ENCODE data around the gene CYP21A2.
"Not testable (repeated sequence)": the region's sequence is repeated elsewhere in the genome, so short reads cannot be mapped to it uniquely, and the experiment has no call there.

Gene CYP21A2

DNA sequence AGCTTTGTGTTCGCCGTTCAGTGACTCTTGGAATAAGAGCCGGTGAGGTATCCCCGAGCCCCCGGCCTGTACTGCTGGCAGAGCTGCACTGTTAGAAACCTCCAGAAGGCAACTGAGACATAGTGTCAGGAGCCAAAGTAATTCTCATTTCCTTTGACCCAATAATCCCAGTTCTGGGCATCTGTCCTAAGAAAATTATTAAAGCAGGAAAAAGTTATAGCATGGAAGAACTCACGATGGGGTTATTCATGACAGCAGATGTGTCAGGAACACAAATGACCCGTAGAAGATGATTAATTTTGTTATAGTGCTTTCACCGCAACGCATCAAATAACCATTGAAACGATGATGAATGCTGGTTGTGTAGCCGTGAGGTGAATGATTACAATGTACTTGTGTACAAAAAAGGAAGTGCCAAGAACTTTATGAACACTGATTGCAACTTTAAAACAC is 20.3 kb downstream of the CYP21A2 start:
- FAIRE-seq (no peak), DNase-seq (ENCODE audit: insufficient read length, low spot score) (no peak)
- TF ChIP-seq SPI1 (IDR thresholded peaks at IDR 0.05; ENCODE audit: low read depth, low read length) (no peak), POLR2A (IDR thresholded peaks at IDR 0.05; ENCODE audit: low read depth, low read length) (no peak), POLR2AphosphoS5 (IDR thresholded peaks at IDR 0.05; ENCODE audit: low read depth, low read length) (no peak), TAF1 (IDR thresholded peaks at IDR 0.05; ENCODE audit: low read depth, low read length) (no peak), PAX5 (IDR thresholded peaks at IDR 0.05; ENCODE audit: insufficient read depth, low read length, severe bottlenecking) (no peak), POU2F2 (IDR thresholded peaks at IDR 0.05; ENCODE audit: low read depth, low read length) (no peak)

DNA sequence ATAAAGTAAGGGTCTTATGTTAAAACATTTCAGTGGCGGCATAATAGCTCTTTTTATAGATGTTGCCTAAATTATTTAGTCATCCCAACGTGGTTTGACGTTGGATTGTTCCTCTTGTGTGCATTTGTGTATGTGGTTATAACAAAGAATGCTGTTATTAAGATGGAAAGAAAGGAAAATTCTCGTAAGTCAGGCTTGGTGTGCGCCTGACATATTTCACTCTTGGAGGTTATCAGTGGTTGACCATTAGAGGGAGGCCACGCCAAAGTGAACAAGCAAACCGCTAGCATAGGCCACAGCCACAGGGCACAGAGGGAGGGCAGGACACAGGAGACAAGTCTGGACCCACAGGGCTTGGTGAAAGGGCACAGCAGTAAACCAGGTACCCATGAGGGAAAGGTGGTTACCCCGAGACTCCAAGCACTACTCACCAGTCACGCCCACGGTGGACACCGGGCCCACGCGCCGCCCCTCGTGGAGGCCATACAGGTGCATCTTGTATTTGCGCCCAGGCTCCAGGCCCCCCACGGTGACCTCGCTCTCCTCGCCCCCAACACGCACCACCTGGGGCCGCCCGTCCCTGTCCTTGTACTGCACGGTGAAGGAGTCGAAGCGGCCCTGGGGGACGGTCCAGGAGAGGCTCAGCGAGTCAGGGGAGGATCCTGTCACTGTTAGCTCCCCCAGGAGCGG is 22.9 kb downstream of the CYP21A2 start:
- TF ChIP-seq POLR2A (IDR thresholded peaks at IDR 0.05; ENCODE audit: low read depth, low read length) (no peak), PAX5 (IDR thresholded peaks at IDR 0.05; ENCODE audit: insufficient read depth, low read length, severe bottlenecking) (no peak), POLR2AphosphoS5 (IDR thresholded peaks at IDR 0.05; ENCODE audit: low read depth, low read length) (no peak), SPI1 (IDR thresholded peaks at IDR 0.05; ENCODE audit: low read depth, low read length) (no peak), TAF1 (IDR thresholded peaks at IDR 0.05; ENCODE audit: low read depth, low read length) (no peak), POU2F2 (IDR thresholded peaks at IDR 0.05; ENCODE audit: low read depth, low read length) (no peak)
- DNase-seq (ENCODE audit: insufficient read length, low spot score) (no peak), FAIRE-seq (no peak)

- TF ChIP-seq PAX5 (IDR thresholded peaks at IDR 0.05; ENCODE audit: insufficient read depth, low read length, severe bottlenecking) (no peak), TAF1 (IDR thresholded peaks at IDR 0.05; ENCODE audit: low read depth, low read length) (no peak), POLR2A (IDR thresholded peaks at IDR 0.05; ENCODE audit: low read depth, low read length) (no peak), SPI1 (IDR thresholded peaks at IDR 0.05; ENCODE audit: low read depth, low read length) (no peak), POLR2AphosphoS5 (IDR thresholded peaks at IDR 0.05; ENCODE audit: low read depth, low read length) (no peak)
- FAIRE-seq = no peak
- DNase-seq (ENCODE audit: insufficient read length, low spot score) = no peak
Measured at GRCh38 chr6:32064706-32065105, 26.5 kb downstream of the CYP21A2 start.

DNA sequence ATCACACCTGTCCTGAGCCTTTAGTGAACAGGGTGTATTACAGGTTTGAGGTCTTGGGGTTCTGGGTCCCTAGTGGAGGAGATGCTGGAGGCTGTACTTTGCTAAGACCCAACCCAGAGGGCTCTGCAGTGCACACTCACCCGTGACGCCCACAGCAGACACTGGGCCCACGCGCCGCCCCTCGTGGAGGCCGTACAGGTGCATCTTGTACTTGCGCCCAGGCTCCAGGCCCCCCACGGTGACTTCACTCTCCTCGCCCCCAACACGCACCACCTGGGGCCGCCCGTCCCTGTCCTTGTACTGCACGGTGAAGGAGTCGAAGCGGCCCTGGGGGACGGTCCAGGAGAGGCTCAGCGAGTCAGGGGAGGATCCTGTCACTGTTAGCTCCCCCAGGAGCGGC is 29.3 kb downstream of the CYP21A2 start:
- not testable (repeated sequence) for DNase-seq (ENCODE audit: insufficient read length, low spot score); FAIRE-seq

DNA sequence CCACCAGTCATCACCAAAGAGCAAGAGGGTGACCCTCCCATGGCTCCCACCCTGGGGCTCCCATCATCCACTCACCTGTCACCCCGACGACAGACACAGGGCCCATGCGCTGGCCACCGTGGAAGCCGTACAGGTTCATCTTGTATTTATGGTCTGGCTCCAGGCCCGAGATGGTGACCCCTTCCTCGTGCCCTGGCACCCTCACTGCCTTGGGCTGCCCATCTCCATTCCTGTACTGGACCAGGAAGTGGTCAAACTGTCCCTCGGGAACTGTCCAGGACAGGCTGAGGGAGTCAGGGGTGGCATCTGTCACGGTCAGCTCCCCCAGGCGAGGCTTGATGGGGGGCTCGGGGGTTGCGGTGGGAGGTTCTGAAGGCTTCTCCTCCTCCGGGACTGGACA is 30.1 kb downstream of the CYP21A2 start:
- DNase-seq (ENCODE audit: insufficient read length, low spot score); FAIRE-seq: not testable (repeated sequence)

GRCh38 chr6:32068867-32069266 is 30.7 kb downstream of the CYP21A2 start:
- DNase-seq (ENCODE audit: insufficient read length, low spot score) (no peak), FAIRE-seq (no peak)
- TF ChIP-seq SPI1 (IDR thresholded peaks at IDR 0.05; ENCODE audit: low read depth, low read length) (no peak), TAF1 (IDR thresholded peaks at IDR 0.05; ENCODE audit: low read depth, low read length) (no peak), POLR2A (IDR thresholded peaks at IDR 0.05; ENCODE audit: low read depth, low read length) (no peak), POU2F2 (IDR thresholded peaks at IDR 0.05; ENCODE audit: low read depth, low read length) (no peak), POLR2AphosphoS5 (IDR thresholded peaks at IDR 0.05; ENCODE audit: low read depth, low read length) (no peak), PAX5 (IDR thresholded peaks at IDR 0.05; ENCODE audit: insufficient read depth, low read length, severe bottlenecking) (no peak)

- TF ChIP-seq SPI1 (IDR thresholded peaks at IDR 0.05; ENCODE audit: low read depth, low read length) = no peak
- no peak for TF ChIP-seq POLR2A (IDR thresholded peaks at IDR 0.05; ENCODE audit: low read depth, low read length)
- TF ChIP-seq TAF1 (IDR thresholded peaks at IDR 0.05; ENCODE audit: low read depth, low read length) = no peak
- no peak for TF ChIP-seq POLR2AphosphoS5 (IDR thresholded peaks at IDR 0.05; ENCODE audit: low read depth, low read length)
- TF ChIP-seq PAX5 (IDR thresholded peaks at IDR 0.05; ENCODE audit: insufficient read depth, low read length, severe bottlenecking) = no peak
- TF ChIP-seq POU2F2 (IDR thresholded peaks at IDR 0.05; ENCODE audit: low read depth, low read length) = no peak
- no peak for FAIRE-seq
- no peak for DNase-seq (ENCODE audit: insufficient read length, low spot score)
Measured at GRCh38 chr6:32069460-32069859, 31.2 kb downstream of the CYP21A2 start.

DNA sequence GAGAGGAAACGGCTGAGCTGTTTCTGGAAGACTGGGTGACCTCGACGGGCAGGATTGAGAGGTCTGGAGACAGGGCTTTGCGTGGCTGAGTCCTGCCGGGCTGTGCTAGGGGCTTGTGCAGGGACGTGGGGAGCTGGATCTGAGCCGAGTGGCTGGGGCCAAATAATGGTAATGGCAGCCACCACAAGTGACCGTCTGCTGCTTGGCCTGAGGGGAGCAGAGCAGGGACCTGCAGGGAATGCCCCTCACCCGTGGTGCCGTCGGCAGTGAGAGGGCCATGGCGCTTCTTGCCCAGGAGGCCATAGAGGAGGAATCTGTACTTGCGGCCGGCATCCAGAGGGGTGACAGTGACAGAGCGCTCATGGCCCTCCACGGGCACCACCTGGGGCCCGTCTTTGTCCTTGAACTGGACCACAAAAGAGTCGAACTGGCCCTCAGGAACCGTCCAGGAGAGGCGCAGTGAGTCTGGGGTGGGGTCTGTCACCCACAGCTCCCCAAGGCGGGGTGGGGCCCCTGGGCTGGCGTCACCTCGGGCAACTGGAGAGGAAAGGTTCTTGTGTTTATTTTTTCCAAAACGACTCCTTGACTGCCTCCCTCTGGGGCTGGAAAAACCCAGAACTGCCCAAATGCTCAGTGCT is 31.8 kb downstream of the CYP21A2 start:
- no peak for FAIRE-seq
- TF ChIP-seq PAX5 (IDR thresholded peaks at IDR 0.05; ENCODE audit: insufficient read depth, low read length, severe bottlenecking) (no peak), SPI1 (IDR thresholded peaks at IDR 0.05; ENCODE audit: low read depth, low read length) (no peak), POU2F2 (IDR thresholded peaks at IDR 0.05; ENCODE audit: low read depth, low read length) (no peak)

DNA sequence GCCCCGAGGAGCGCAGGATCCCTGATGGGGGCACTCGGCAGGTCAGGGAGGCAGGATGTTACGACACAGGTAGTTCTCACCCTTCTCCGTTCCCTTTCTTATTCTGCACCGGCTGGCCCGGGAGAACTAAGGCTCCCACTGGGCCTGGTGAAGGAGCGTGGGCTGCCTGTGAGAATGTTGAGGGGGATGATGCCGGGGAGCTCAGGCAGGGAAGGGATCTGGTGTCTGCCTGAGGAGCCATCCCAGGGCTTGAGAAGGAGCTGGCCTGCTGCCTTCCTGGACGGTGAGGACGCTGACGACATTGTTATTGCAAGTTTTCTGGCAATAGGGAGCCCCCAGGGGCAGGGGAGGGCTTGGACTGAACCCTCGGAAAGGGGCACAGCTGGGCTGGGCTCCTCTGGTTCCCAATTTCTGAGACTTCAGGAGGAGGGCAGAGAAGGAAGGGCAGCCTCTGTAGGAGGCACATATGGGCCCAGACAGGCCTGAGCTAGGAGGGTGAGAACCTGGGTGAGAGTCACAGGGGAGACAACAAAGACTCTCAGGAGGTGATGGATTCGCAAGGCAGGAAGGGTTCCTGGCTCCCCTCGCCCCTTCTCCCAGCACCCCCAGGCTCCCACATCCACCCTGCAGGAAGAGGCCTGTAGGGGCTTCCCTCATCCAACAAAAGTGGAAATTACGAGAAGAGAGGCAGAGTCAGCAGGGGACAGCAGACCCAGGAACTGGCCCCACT is 32.8 kb downstream of the CYP21A2 start:
- FAIRE-seq (no peak), DNase-seq (ENCODE audit: insufficient read length, low spot score) (no peak)
- TF ChIP-seq SPI1 (IDR thresholded peaks at IDR 0.05; ENCODE audit: low read depth, low read length) = no peak
- TF ChIP-seq PAX5 (IDR thresholded peaks at IDR 0.05; ENCODE audit: insufficient read depth, low read length, severe bottlenecking) = no peak
- no peak for TF ChIP-seq POLR2AphosphoS5 (IDR thresholded peaks at IDR 0.05; ENCODE audit: low read depth, low read length)
- no peak for TF ChIP-seq TAF1 (IDR thresholded peaks at IDR 0.05; ENCODE audit: low read depth, low read length)
- no peak for TF ChIP-seq POU2F2 (IDR thresholded peaks at IDR 0.05; ENCODE audit: low read depth, low read length)
- TF ChIP-seq POLR2A (IDR thresholded peaks at IDR 0.05; ENCODE audit: low read depth, low read length) = no peak

More for the DNA sequence above, 31.8 kb downstream of the CYP21A2 start:
- no peak for DNase-seq (ENCODE audit: insufficient read length, low spot score)

GRCh38 chr6:32073101-32073500 is 34.9 kb downstream of the CYP21A2 start:
- TF ChIP-seq POLR2AphosphoS5 (IDR thresholded peaks at IDR 0.05; ENCODE audit: low read depth, low read length) (no peak), SPI1 (IDR thresholded peaks at IDR 0.05; ENCODE audit: low read depth, low read length) (no peak), TAF1 (IDR thresholded peaks at IDR 0.05; ENCODE audit: low read depth, low read length) (no peak), POLR2A (IDR thresholded peaks at IDR 0.05; ENCODE audit: low read depth, low read length) (no peak), PAX5 (IDR thresholded peaks at IDR 0.05; ENCODE audit: insufficient read depth, low read length, severe bottlenecking) (no peak), POU2F2 (IDR thresholded peaks at IDR 0.05; ENCODE audit: low read depth, low read length) (no peak)
- FAIRE-seq = no peak
- DNase-seq (ENCODE audit: insufficient read length, low spot score) = no peak

Measured in GM12891 (cell line).